Naive thymus-derived CD4-positive, alpha-beta T cell (primary cell): ENCODE results near the gene DHX8. TPM values are rescaled to one million over a fixed set of nuclear protein-coding genes. Genes with fewer than 3 reads are reported as not detected.

Source experiments
- ATAC-seq: fragments of 150-1000 bp; cut with Tn5 transposase; 2 replicates; pipeline ENCODE4 v1.10.0; 2021; ENCODE audit warnings: mild to moderate bottlenecking, moderate library complexity
- CTCF ChIA-PET: fragments of 350-600 bp; sonication (Branson Sonifier 250); formaldehyde crosslinking; loops from one replicate; lab custom pipeline; 2021; ENCODE audit warnings: antibody characterized with exemption; lab: Charles Lee
- POLR2A ChIA-PET: fragments of 350-600 bp; sonication (Branson Sonifier 250); formaldehyde crosslinking; loops from one replicate; lab custom pipeline; 2021; ENCODE audit warnings: antibody characterized with exemption, inconsistent platforms; lab: Charles Lee
- DNase-seq, 9 donors: peaks; one replicate each; pipeline versions ENCODE4 v3.0.0 to v3.0.0-alpha.2; 2020 to 2022; ENCODE audit warnings: mixed read lengths in 1 of 9
- H3K27ac ChIP-seq: one replicate; pipeline ENCODE4 v1.7.0; 2013; ENCODE audit warnings: mild to moderate bottlenecking, low read depth, low read length, moderate library complexity
- H3K27me3 ChIP-seq, 2 donors: one replicate each; pipeline ENCODE4 v1.7.0; 2013; ENCODE audit warnings: low read length in 2 of 2, mild to moderate bottlenecking in 2 of 2, moderate library complexity in 2 of 2; ENCODE audit not compliant: control insufficient read depth in 2 of 2, insufficient read depth in 2 of 2
- H3K36me3 ChIP-seq, 3 experiments: 1 replicate in 2 of 3; 2 replicates in 1 of 3; pipeline ENCODE4 v1.7.0; 2013; ENCODE audit warnings: low read length in 3 of 3, mild to moderate bottlenecking in 3 of 3, moderate library complexity in 1 of 3; ENCODE audit not compliant: insufficient read depth in 3 of 3, control insufficient read depth in 2 of 3
- H3K4me1 ChIP-seq, 2 donors: one replicate each; pipeline ENCODE4 v1.7.0; 2013; ENCODE audit warnings: low read length in 2 of 2, mild to moderate bottlenecking in 2 of 2, moderate library complexity in 1 of 2; ENCODE audit not compliant: control insufficient read depth in 2 of 2, insufficient read depth in 2 of 2
- H3K4me3 ChIP-seq: 2 replicates; pipeline ENCODE4 v1.7.0; 2013; ENCODE audit warnings: mild to moderate bottlenecking, low read length
- H3K9me3 ChIP-seq, 3 experiments: 1 replicate in 2 of 3; 2 replicates in 1 of 3; pipeline ENCODE4 v1.7.0; 2013; ENCODE audit warnings: low read length in 3 of 3; ENCODE audit not compliant: control insufficient read depth in 2 of 3
- H3K27ac Mint-ChIP-seq, 9 donors: one replicate each; pipeline ENCODE4 v1.8.0; 2020 to 2022; ENCODE audit warnings: mixed read lengths in 9 of 9, mild to moderate bottlenecking in 8 of 9, moderate library complexity in 5 of 9, inconsistent platforms in 2 of 9
- H3K27me3 Mint-ChIP-seq, 5 donors: one replicate each; pipeline ENCODE4 v1.8.0; 2021 to 2022; ENCODE audit warnings: mixed read lengths in 5 of 5, mild to moderate bottlenecking in 1 of 5
- H3K36me3 Mint-ChIP-seq, 5 donors: one replicate each; pipeline ENCODE4 v1.8.0; 2020 to 2022; ENCODE audit warnings: mixed read lengths in 5 of 5, mild to moderate bottlenecking in 3 of 5, inconsistent platforms in 1 of 5
- H3K4me1 Mint-ChIP-seq, 7 donors: one replicate each; pipeline ENCODE4 v1.8.0; 2020 to 2022; ENCODE audit warnings: mixed read lengths in 7 of 7, mild to moderate bottlenecking in 3 of 7, inconsistent platforms in 1 of 7
- H3K4me3 Mint-ChIP-seq, 10 donors: one replicate each; pipeline ENCODE4 v1.8.0; 2020 to 2022; ENCODE audit warnings: mild to moderate bottlenecking in 10 of 10, mixed read lengths in 10 of 10, moderate library complexity in 6 of 10, inconsistent platforms in 2 of 10
- H3K9me3 Mint-ChIP-seq, 11 donors: one replicate each; pipeline ENCODE4 v1.8.0; 2020 to 2022; ENCODE audit warnings: mixed read lengths in 11 of 11, mild to moderate bottlenecking in 4 of 11, inconsistent platforms in 1 of 11, moderate library complexity in 1 of 11
- intact Hi-C, 2 donors: fragments of 100-400 bp; cut with micrococcal nuclease; formaldehyde crosslinking; loops; one replicate each; pipeline ENCODE4 v1.15.1; 2023
- polyA plus RNA-seq, 2 donors: library from polyadenylated mRNA; unstranded; fragments of 300-500 nt; fragmentation: Illumina TruSeq; gene quantifications; one replicate each; pipeline ENCODE4 v1.2.3, GENCODE V29; 2021
- total RNA-seq, 6 experiments: library from RNA in 5 of 6; stranded (reverse) in 5 of 6; gene quantifications; 1 replicate in 5 of 6; 2 replicates in 1 of 6; pipeline ENCODE4 v1.2.3 and lab custom pipeline; 2021 to 2026

The DHX8 gene
- total RNA-seq (10 to 100 TPM; 67.7 to 93.4 (median 77.8) TPM), polyA plus RNA-seq (10 to 100 TPM; 23.5 to 29.0 TPM), total RNA-seq (lab: John Stamatoyannopoulos, UW) (135 reads per million, percentile 89 among the genes with 10 or more reads in this experiment)

GRCh38 chr17:43483674-43484551 is at the start of gene DHX8:
Gene DHX8, plus strand, starts transcription at chr17:43483975. Its CDS starts 63 bp downstream, at chr17:43484038.
- Mint-ChIP-seq H3K4me1 (peaks cover 19 to 52% (median 37%) of the 10 kb centered on the region in 7 donors), H3K36me3 (peaks cover 0 to 4% (median 0%) of the 10 kb centered on the region in 5 donors), H3K27me3 (no peaks in the 10 kb centered on the region), H3K9me3 (peaks cover 0 to 1% (median 0%) of the 10 kb centered on the region in 11 donors), H3K27ac (peak within 1 kb of the TSS; percentile 91 to 100 (median 98)), H3K4me3 (peak within 1 kb of the TSS; percentile 98 to 100 (median 100))
- Histone ChIP-seq H3K36me3 (peaks cover 0 to 6% (median 0%) of the 10 kb centered on the region in 3 experiments), H3K4me3 (peak within 1 kb of the TSS; percentile 90), H3K9me3 (no peaks in the 10 kb centered on the region), H3K4me1 (peaks cover 21 to 29% of the 10 kb centered on the region in 2 donors), H3K27ac (peak within 1 kb of the TSS; percentile 87), H3K27me3 (no peaks in the 10 kb centered on the region)
- CTCF ChIA-PET = interaction anchor here (0.5 to 4.9 kb wide), 20 partner anchors 10 to 659 kb away, joined by 3 to 85 read pairs (median 4); partner anchors contain the start of genes ARL4D and RPL27
- POLR2A ChIA-PET = interaction anchor here (0.5 to 6.1 kb wide), 24 partner anchors 12 to 1096 kb away, joined by 3 to 78 read pairs (median 4); partner anchors contain the start of genes ARL4D, NBR1, RPL27 and STAT3
- intact Hi-C loops = loop anchor here (1.0 to 10.0 kb wide), 21 partner anchors 62 to 1678 kb away; partner anchors contain the start of genes ARL4D (in 2 of the 2), BECN1 (in 2 of the 2), BRCA1 (in 2 of the 2) and RPL27 (in 2 of the 2)
- ATAC-seq (peak; percentile 99), DNase-seq (peak; percentile 96 to 100 (median 99))

- H3K27me3 ChIP-seq = no peaks in the 10 kb centered on the region
- Mint-ChIP-seq H3K9me3 (no peaks in the 10 kb centered on the region), H3K27me3 (peaks cover 10 to 40% (median 28%) of the 10 kb centered on the region in 5 donors), H3K4me3 (no peak overlapping the region), H3K36me3 (no peaks in the 10 kb centered on the region), H3K27ac (no peak overlapping the region), H3K4me1 (peaks cover 0 to 2% (median 0%) of the 10 kb centered on the region in 7 donors)
- no peaks in the 10 kb centered on the region for H3K9me3 ChIP-seq
- DNase-seq = no peak
- no peak overlapping the region for H3K4me3 ChIP-seq
- no peaks in the 10 kb centered on the region for H3K36me3 ChIP-seq
- ChIA-PET CTCF (no interaction called here), POLR2A (no interaction called here)
- no peak for ATAC-seq
- H3K27ac ChIP-seq = no peak overlapping the region
- intact Hi-C loops = no loop called here
- no peaks in the 10 kb centered on the region for H3K4me1 ChIP-seq
Measured at GRCh38 chr17:43434902-43435319, 48.9 kb upstream of the DHX8 start.

DNA sequence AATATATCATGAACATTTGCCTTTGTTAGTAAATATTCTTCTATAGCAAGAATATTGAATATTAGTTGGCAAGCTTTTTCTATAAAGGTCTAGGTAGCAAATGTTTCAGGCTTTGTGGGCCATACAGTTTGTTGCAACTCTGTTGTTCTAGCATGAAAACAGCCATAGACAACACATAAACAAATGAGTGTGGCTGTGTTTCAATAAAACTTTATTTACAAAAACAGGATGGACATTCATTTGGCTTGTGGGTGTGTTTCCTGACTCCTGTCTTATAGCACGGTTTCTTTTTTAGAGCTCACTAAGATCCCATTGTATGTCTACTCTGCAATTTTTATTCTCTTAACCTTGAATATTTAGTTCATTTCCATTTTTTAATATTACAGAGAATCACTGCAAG is 46.0 kb upstream of the DHX8 start:
- no peak overlapping the region for H3K4me3 Mint-ChIP-seq

DNA sequence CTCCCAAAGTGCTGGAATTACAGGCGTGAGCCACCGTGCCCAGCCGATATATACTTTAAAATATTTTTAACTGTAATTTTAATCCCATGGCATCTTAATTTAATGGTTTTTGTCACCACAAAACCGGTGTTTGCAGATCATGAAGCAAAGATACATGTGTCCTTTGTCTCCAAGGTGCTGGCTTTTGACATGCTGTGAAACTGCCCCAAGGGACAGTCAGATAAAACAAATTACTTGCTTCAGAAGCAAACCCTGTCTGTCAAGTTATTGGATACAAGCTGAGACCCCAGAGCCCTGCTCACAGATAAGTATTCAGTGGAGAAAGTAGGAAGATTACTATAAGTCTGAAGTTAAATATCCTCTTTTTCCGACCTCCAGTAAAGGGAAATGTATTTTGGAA is 45.1 kb upstream of the DHX8 start:
- intact Hi-C loops = no loop called here
- Mint-ChIP-seq H3K36me3 (no peaks in the 10 kb centered on the region), H3K27ac (no peak overlapping the region), H3K4me3 (no peak overlapping the region), H3K27me3 (peaks cover 6 to 18% (median 17%) of the 10 kb centered on the region in 5 donors), H3K9me3 (no peaks in the 10 kb centered on the region), H3K4me1 (no peaks in the 10 kb centered on the region)
- POLR2A ChIA-PET = interaction anchor here (0.6 to 1.2 kb wide), 2 partner anchors 40 to 121 kb away, joined by 3 read pairs; partner anchors contain the start of gene ARL4D
- no peaks in the 10 kb centered on the region for H3K9me3 ChIP-seq
- no peak overlapping the region for H3K4me3 ChIP-seq
- DNase-seq = no peak
- no peaks in the 10 kb centered on the region for H3K4me1 ChIP-seq
- CTCF ChIA-PET = no interaction called here
- H3K27ac ChIP-seq = no peak overlapping the region
- H3K36me3 ChIP-seq = no peaks in the 10 kb centered on the region
- no peaks in the 10 kb centered on the region for H3K27me3 ChIP-seq
- ATAC-seq = no peak

More for the DNA sequence above, 46.0 kb upstream of the DHX8 start:
- POLR2A ChIA-PET = interaction anchor here (1.2 kb wide), 1 partner anchor 39 kb away, joined by 3 read pairs; the partner anchor contains the start of gene ARL4D
- H3K36me3 ChIP-seq = no peaks in the 10 kb centered on the region
- H3K27ac Mint-ChIP-seq = no peak overlapping the region
- no peaks in the 10 kb centered on the region for H3K9me3 ChIP-seq
- no peaks in the 10 kb centered on the region for H3K4me1 Mint-ChIP-seq
- no peaks in the 10 kb centered on the region for H3K27me3 ChIP-seq
- H3K27me3 Mint-ChIP-seq = peaks cover 6 to 26% (median 21%) of the 10 kb centered on the region in 5 donors
- no peaks in the 10 kb centered on the region for H3K9me3 Mint-ChIP-seq
- no peaks in the 10 kb centered on the region for H3K4me1 ChIP-seq
- H3K4me3 ChIP-seq = no peak overlapping the region
- intact Hi-C loops = no loop called here
- no peaks in the 10 kb centered on the region for H3K36me3 Mint-ChIP-seq
- ATAC-seq (no peak), DNase-seq (no peak)
- no peak overlapping the region for H3K27ac ChIP-seq
- CTCF ChIA-PET = interaction anchor here (0.7 kb wide), 1 partner anchor 16 kb away, joined by 3 read pairs; no protein-coding TSS in a partner anchor

GRCh38 chr17:43439041-43439440 is 44.7 kb upstream of the DHX8 start:
- no peak overlapping the region for H3K4me3 ChIP-seq
- Mint-ChIP-seq H3K36me3 (no peaks in the 10 kb centered on the region), H3K27me3 (peaks cover 6 to 18% (median 15%) of the 10 kb centered on the region in 5 donors), H3K27ac (no peak overlapping the region), H3K4me1 (no peaks in the 10 kb centered on the region), H3K9me3 (no peaks in the 10 kb centered on the region), H3K4me3 (no peak overlapping the region)
- H3K27ac ChIP-seq = no peak overlapping the region
- CTCF ChIA-PET = no interaction called here
- DNase-seq = no peak
- intact Hi-C loops = no loop called here
- no peaks in the 10 kb centered on the region for H3K27me3 ChIP-seq
- H3K36me3 ChIP-seq = no peaks in the 10 kb centered on the region
- ATAC-seq = no peak
- H3K9me3 ChIP-seq = no peaks in the 10 kb centered on the region
- POLR2A ChIA-PET = interaction anchor here (0.6 kb wide), 1 partner anchor 121 kb away, joined by 3 read pairs; no protein-coding TSS in a partner anchor
- no peaks in the 10 kb centered on the region for H3K4me1 ChIP-seq

- no peaks in the 10 kb centered on the region for H3K9me3 ChIP-seq
- DNase-seq (no peak), ATAC-seq (no peak)
- intact Hi-C loops = no loop called here
- no peak overlapping the region for H3K4me3 ChIP-seq
- peaks cover 0 to 1% (median 0%) of the 10 kb centered on the region in 11 donors for H3K9me3 Mint-ChIP-seq
- H3K27ac ChIP-seq = no peak overlapping the region
- H3K4me1 Mint-ChIP-seq = peaks cover 0 to 2% (median 0%) of the 10 kb centered on the region in 7 donors
- H3K4me3 Mint-ChIP-seq = no peak overlapping the region
- CTCF ChIA-PET = interaction anchor here (0.5 to 0.7 kb wide), 2 partner anchors 18 to 647 kb away, joined by 3 to 6 read pairs; no protein-coding TSS in a partner anchor
- H3K4me1 ChIP-seq = no peaks in the 10 kb centered on the region
- H3K27me3 ChIP-seq = no peaks in the 10 kb centered on the region
- H3K27ac Mint-ChIP-seq = no peak overlapping the region
- H3K36me3 ChIP-seq = no peaks in the 10 kb centered on the region
- H3K36me3 Mint-ChIP-seq = no peaks in the 10 kb centered on the region
- peaks cover 0 to 12% (median 0%) of the 10 kb centered on the region in 5 donors for H3K27me3 Mint-ChIP-seq
- POLR2A ChIA-PET = no interaction called here
Measured at GRCh38 chr17:43442711-43443110, 41.1 kb upstream of the DHX8 start.
